ENCODE results near the gene NR2E1. TPM values are rescaled to one million over a fixed set of nuclear protein-coding genes. Genes with fewer than 3 reads are reported as not detected.

NR2E1 gene
- total RNA-seq, 1 donor from 2014 or later = not detected

GRCh38 chr6:108164815-108165706, 761 bp upstream of the NR2E1 start:
- Histone ChIP-seq H3K36me3 (ENCODE audit: insufficient read depth, low read length) (no peaks in the 10 kb centered on the region), H3K27me3 (ENCODE audit: insufficient read depth, low read length) (peaks cover 94% of the 10 kb centered on the region), H2AFZ (ENCODE audit: low read depth, low read length) (peak overlapping the region; percentile 20), H3K4me3 (ENCODE audit: insufficient read depth, low read depth, low read length) (peak overlapping the region; percentile 25), H3K79me2 (ENCODE audit: insufficient read depth, low read length) (no peaks in the 10 kb centered on the region), H4K20me1 (ENCODE audit: insufficient read depth, low read length) (no peaks in the 10 kb centered on the region), H3K9me3 (ENCODE audit: insufficient read depth, low read depth, low read length) (no peaks in the 10 kb centered on the region), H3K9ac (ENCODE audit: low read length) (no peak overlapping the region), H3K4me1 (ENCODE audit: insufficient read depth, low read length) (peaks cover 24% of the 10 kb centered on the region), H3K4me2 (ENCODE audit: low read length) (peak overlapping the region; percentile 78), H3K27ac (ENCODE audit: low read depth, low read length) (no peak overlapping the region)
- no peak for FAIRE-seq
- H3K9me3 Mint-ChIP-seq (ENCODE audit: unreplicated experiment) = peaks cover 20% of the 10 kb centered on the region
- peaks cover 7% of the 10 kb centered on the region for H3K36me3 Mint-ChIP-seq (ENCODE audit: low read depth, unreplicated experiment)
- TF ChIP-seq EZH2 (IDR thresholded peaks at IDR 0.05; ENCODE audit: insufficient read depth, low read length) (peak; percentile 96), CTCF (IDR thresholded peaks at IDR 0.05; ENCODE audit: insufficient read depth, low read depth, low read length) (no peak)
- peak overlapping the region; percentile 84 for H3K27ac Mint-ChIP-seq (ENCODE audit: unreplicated experiment)
- peaks cover 16% of the 10 kb centered on the region for H3K4me1 Mint-ChIP-seq (ENCODE audit: low read depth, unreplicated experiment)
- no peak for DNase-seq (ENCODE audit: low read depth)
- peak overlapping the region; percentile 76 for H3K4me3 Mint-ChIP-seq (ENCODE audit: unreplicated experiment)
- peaks cover 84% of the 10 kb centered on the region for H3K27me3 Mint-ChIP-seq (ENCODE audit: low read depth, unreplicated experiment)

DNA sequence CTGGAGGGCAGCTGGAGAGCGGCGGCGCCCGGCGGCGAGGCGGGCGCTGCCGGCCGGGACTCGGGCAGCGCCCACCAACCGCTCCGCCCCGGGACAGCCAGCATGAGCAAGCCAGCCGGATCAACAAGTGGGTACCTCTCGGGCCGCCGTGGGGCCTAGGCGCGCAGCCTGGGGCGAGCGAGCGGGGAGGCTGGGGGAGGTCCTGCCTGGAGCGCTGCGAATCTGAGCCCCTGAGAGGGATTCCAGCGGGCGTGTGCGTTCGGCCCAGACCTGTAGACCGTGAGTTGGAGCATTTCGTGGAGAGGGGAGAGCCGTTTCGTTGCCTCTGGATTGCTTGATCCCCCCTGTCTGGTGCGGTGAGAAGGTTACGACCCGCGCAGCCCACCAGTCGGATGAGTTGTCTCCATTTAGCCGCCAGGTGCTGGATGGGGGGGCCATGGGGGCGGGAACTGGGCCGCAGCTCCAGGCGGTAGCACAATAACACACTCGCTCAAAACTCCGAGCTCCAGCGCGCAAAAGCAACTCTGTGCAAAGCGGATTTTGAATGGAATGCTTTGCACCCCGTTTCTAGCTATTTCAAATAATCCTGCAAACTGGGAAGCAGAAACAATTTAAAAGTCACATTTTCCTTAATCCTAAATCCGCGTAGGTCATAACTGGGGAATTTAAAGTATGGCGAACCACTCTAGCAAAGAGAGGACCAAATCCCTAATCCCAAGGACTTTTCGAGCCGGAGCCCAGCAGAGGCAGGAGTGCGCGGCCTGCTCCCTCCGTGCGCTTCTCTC, 1.0 kb downstream of the NR2E1 start:
- peak; percentile 5 for TF ChIP-seq EZH2 (IDR thresholded peaks at IDR 0.05; ENCODE audit: insufficient read depth, low read length)
- TF ChIP-seq CTCF (IDR thresholded peaks at IDR 0.05; ENCODE audit: insufficient read depth, low read depth, low read length) = no peak
- no peak overlapping the region for H3K4me3 Mint-ChIP-seq (ENCODE audit: unreplicated experiment)
- Histone ChIP-seq H3K27ac (ENCODE audit: low read depth, low read length) (no peak overlapping the region), H3K4me1 (ENCODE audit: insufficient read depth, low read length) (peaks cover 24% of the 10 kb centered on the region), H3K27me3 (ENCODE audit: insufficient read depth, low read length) (peaks cover 94% of the 10 kb centered on the region), H2AFZ (ENCODE audit: low read depth, low read length) (peak overlapping the region; percentile 71), H3K36me3 (ENCODE audit: insufficient read depth, low read length) (no peaks in the 10 kb centered on the region), H3K9me3 (ENCODE audit: insufficient read depth, low read depth, low read length) (no peaks in the 10 kb centered on the region), H3K9ac (ENCODE audit: low read length) (no peak overlapping the region), H4K20me1 (ENCODE audit: insufficient read depth, low read length) (no peaks in the 10 kb centered on the region), H3K79me2 (ENCODE audit: insufficient read depth, low read length) (no peaks in the 10 kb centered on the region), H3K4me3 (ENCODE audit: insufficient read depth, low read depth, low read length) (peak overlapping the region; percentile 25), H3K4me2 (ENCODE audit: low read length) (peak overlapping the region; percentile 78)
- peaks cover 19% of the 10 kb centered on the region for H3K4me1 Mint-ChIP-seq (ENCODE audit: low read depth, unreplicated experiment)
- peaks cover 83% of the 10 kb centered on the region for H3K27me3 Mint-ChIP-seq (ENCODE audit: low read depth, unreplicated experiment)
- FAIRE-seq = no peak
- DNase-seq (ENCODE audit: low read depth) = no peak
- H3K36me3 Mint-ChIP-seq (ENCODE audit: low read depth, unreplicated experiment) = peaks cover 10% of the 10 kb centered on the region
- H3K9me3 Mint-ChIP-seq (ENCODE audit: unreplicated experiment) = peaks cover 24% of the 10 kb centered on the region
- peak overlapping the region; percentile 81 for H3K27ac Mint-ChIP-seq (ENCODE audit: unreplicated experiment)
